H1 (cell line): ENCODE measurements around the gene SMTNL2. TPM values are rescaled to one million over a fixed set of nuclear protein-coding genes. Genes with fewer than 3 reads are reported as not detected.
"Not testable (repeated sequence)": the region's sequence is repeated elsewhere in the genome, so short reads cannot be mapped to it uniquely, and the experiment has no call there.

ENCODE experiments used
- CTCF ChIA-PET: fragments of 300-600 bp; sonication (Branson Sonifier 250); formaldehyde crosslinking; loops from one replicate; lab custom pipeline; 2021; ENCODE audit not compliant: partially characterized antibody; lab: Charles Lee
- POLR2A ChIA-PET: fragments of 300-600 bp; sonication (Branson Sonifier 250); formaldehyde crosslinking; loops from one replicate; lab custom pipeline; 2021; ENCODE audit warnings: inconsistent platforms; ENCODE audit not compliant: partially characterized antibody; lab: Charles Lee
- DNase-seq, 2 experiments: peaks; one replicate each; pipeline versions ENCODE4 v3.0.0 to v3.0.0-alpha.2; 2010 to 2022; ENCODE audit warnings: low spot score in 2 of 2, low read depth in 1 of 2, mixed read lengths in 1 of 2
- FAIRE-seq: peaks from 2 replicates; lab custom pipeline; 2011; peaks lifted over from hg19 to GRCh38; lab: Jason Lieb, UNC
- H2AFZ ChIP-seq: 2 replicates; pipeline ENCODE4 v1.8.1; 2012; ENCODE audit warnings: low read length, inconsistent platforms
- H2AK5ac ChIP-seq: 2 replicates; pipeline ENCODE4 v1.6.1; 2013; ENCODE audit warnings: low read depth, low read length
- H2BK120ac ChIP-seq: replicated peaks from 2 replicates; pipeline ENCODE3; 2013; ENCODE audit warnings: low read depth, low read length, inconsistent platforms
- H2BK12ac ChIP-seq: 2 replicates; pipeline ENCODE4 v1.6.1; 2013; ENCODE audit warnings: low read depth, low read length
- H2BK15ac ChIP-seq: 2 replicates; pipeline ENCODE4 v1.6.1; 2013; ENCODE audit warnings: low read length
- H2BK20ac ChIP-seq: 2 replicates; pipeline ENCODE4 v1.6.1; 2013; ENCODE audit warnings: low read length
- H2BK5ac ChIP-seq: 2 replicates; pipeline ENCODE4 v1.6.1; 2013; ENCODE audit warnings: low read depth, low read length
- H3K14ac ChIP-seq: 2 replicates; pipeline ENCODE4 v1.6.1; 2013; ENCODE audit warnings: inconsistent platforms; ENCODE audit not compliant: insufficient read length
- H3K18ac ChIP-seq: 2 replicates; pipeline ENCODE4 v1.6.1; 2013; ENCODE audit warnings: low read length; ENCODE audit errors: extremely low read depth
- H3K23ac ChIP-seq: 2 replicates; pipeline ENCODE4 v1.6.1; 2013; ENCODE audit warnings: inconsistent platforms; ENCODE audit not compliant: insufficient read length
- H3K23me2 ChIP-seq: 2 replicates; pipeline ENCODE4 v1.6.1; 2013; ENCODE audit warnings: low read depth, low read length
- H3K27ac ChIP-seq: 2 replicates; pipeline ENCODE4 v1.6.1; 2011; ENCODE audit warnings: low read depth, low read length, inconsistent platforms
- H3K27me3 ChIP-seq, 4 experiments: replicated peaks in 1 of 4; 1 replicate in 1 of 4; 2 replicates in 3 of 4; pipeline versions ENCODE4 v1.6.1 to v1.8.1; 2011 to 2013; ENCODE audit warnings: low read length in 3 of 4, mild to moderate bottlenecking in 3 of 4, inconsistent platforms in 2 of 4, mixed read lengths in 2 of 4, moderate library complexity in 1 of 4; ENCODE audit not compliant: control insufficient read depth in 3 of 4, insufficient read depth in 3 of 4; ENCODE audit errors: extremely low read depth in 1 of 4
- H3K36me3 ChIP-seq, 4 experiments: 2 replicates each; pipeline versions ENCODE4 v1.6.1 to v1.8.1; 2011 to 2013; ENCODE audit warnings: mild to moderate bottlenecking in 4 of 4, low read length in 3 of 4, moderate library complexity in 2 of 4, control low read depth in 1 of 4, inconsistent platforms in 1 of 4; ENCODE audit not compliant: insufficient read depth in 4 of 4, control insufficient read depth in 2 of 4
- H3K4ac ChIP-seq: replicated peaks from 2 replicates; pipeline ENCODE3; 2013; ENCODE audit warnings: low read length, low read depth, mixed read lengths, inconsistent platforms; ENCODE audit not compliant: insufficient read length
- H3K4me1 ChIP-seq, 4 experiments: replicated peaks in 1 of 4; 1 replicate in 1 of 4; 2 replicates in 3 of 4; pipeline versions ENCODE4 v1.6.1 to v1.8.1; 2011 to 2013; ENCODE audit warnings: low read length in 3 of 4, inconsistent platforms in 2 of 4, mixed read lengths in 1 of 4; ENCODE audit not compliant: insufficient read depth in 4 of 4, control insufficient read depth in 3 of 4
- H3K4me2 ChIP-seq, 2 experiments: 2 replicates each; pipeline versions ENCODE4 v1.6.1 to v1.8.1; 2011 to 2013; ENCODE audit warnings: low read depth in 2 of 2, low read length in 2 of 2, control low read depth in 1 of 2, inconsistent platforms in 1 of 2, mild to moderate bottlenecking in 1 of 2; ENCODE audit not compliant: insufficient read depth in 1 of 2
- H3K4me3 ChIP-seq, 4 experiments: fragments of 200-600, 300-600 bp in 1 of 4; sonication (generic), shearing (Covaris generic), sonication (Bioruptor Twin) in 1 of 4; 2 replicates each; pipeline versions ENCODE4 v1.5.1 to v1.8.1; 2011 to 2016; ENCODE audit warnings: low read length in 4 of 4, low read depth in 3 of 4, control low read depth in 2 of 4, inconsistent platforms in 2 of 4, mild to moderate bottlenecking in 2 of 4, mixed read lengths in 1 of 4, moderate library complexity in 1 of 4; ENCODE audit not compliant: insufficient read depth in 2 of 4; ENCODE audit errors: extremely low read depth in 1 of 4
- H3K56ac ChIP-seq: replicated peaks from 2 replicates; pipeline ENCODE3; 2013; ENCODE audit warnings: low read depth, mild to moderate bottlenecking, mixed read lengths, low read length, inconsistent platforms; ENCODE audit not compliant: insufficient read length
- H3K79me1 ChIP-seq: 2 replicates; pipeline ENCODE4 v1.6.1; 2013; ENCODE audit warnings: low read depth, low read length, control low read depth
- H3K79me2 ChIP-seq, 2 experiments: 2 replicates each; pipeline versions ENCODE4 v1.6.1 to v1.8.1; 2012 to 2013; ENCODE audit warnings: low read length in 2 of 2, mild to moderate bottlenecking in 2 of 2, inconsistent platforms in 1 of 2; ENCODE audit not compliant: insufficient read depth in 2 of 2, control insufficient read depth in 1 of 2
- H3K9ac ChIP-seq, 4 experiments: replicated peaks in 1 of 4; 1 replicate in 1 of 4; 2 replicates in 3 of 4; pipeline versions ENCODE4 v1.6.1 to v1.8.1; 2011 to 2013; ENCODE audit warnings: low read depth in 3 of 4, low read length in 3 of 4, control low read depth in 2 of 4, mild to moderate bottlenecking in 2 of 4, moderate library complexity in 2 of 4, inconsistent platforms in 1 of 4; ENCODE audit errors: extremely low read depth in 1 of 4
- H3K9me3 ChIP-seq, 2 experiments: 2 replicates each; pipeline versions ENCODE4 v1.6.1 to v1.8.1; 2012 to 2013; ENCODE audit warnings: mild to moderate bottlenecking in 2 of 2, moderate library complexity in 2 of 2, control low read depth in 1 of 2, inconsistent platforms in 1 of 2, low read depth in 1 of 2, low read length in 1 of 2, mixed read lengths in 1 of 2; ENCODE audit not compliant: insufficient read depth in 2 of 2
- H4K20me1 ChIP-seq, 2 experiments: replicated peaks in 1 of 2; 2 replicates each; pipeline versions ENCODE3 to v1.8.1; 2011 to 2013; ENCODE audit warnings: inconsistent platforms in 2 of 2, low read length in 2 of 2, mild to moderate bottlenecking in 1 of 2; ENCODE audit not compliant: insufficient read depth in 2 of 2, control insufficient read depth in 1 of 2
- H4K5ac ChIP-seq: 2 replicates; pipeline ENCODE4 v1.6.1; 2013; ENCODE audit warnings: low read length, low read depth, mixed read lengths, inconsistent platforms; ENCODE audit not compliant: insufficient read length
- H4K8ac ChIP-seq: 2 replicates; pipeline ENCODE4 v1.8.0; 2013; ENCODE audit warnings: mild to moderate bottlenecking, moderate library complexity, low read length, inconsistent platforms; ENCODE audit not compliant: insufficient read depth; ENCODE audit errors: extremely low read depth
- H4K91ac ChIP-seq: replicated peaks from 2 replicates; pipeline ENCODE3; 2013; ENCODE audit warnings: low read length, mixed read lengths, inconsistent platforms; ENCODE audit not compliant: insufficient read length
- CTBP2 ChIP-seq: IDR thresholded peaks from 2 replicates; pipeline ENCODE4 v1.7.0; 2011; ENCODE audit warnings: borderline replicate concordance, mild to moderate bottlenecking, moderate library complexity, mixed read lengths, low read length; ENCODE audit not compliant: insufficient read depth, insufficient read length
- HDAC2 ChIP-seq, 2 experiments: fragments of 300-600 bp in 1 of 2; sonication (generic) in 1 of 2; IDR thresholded peaks; 2 replicates each; pipeline ENCODE4 v1.6.1; 2011 to 2012; ENCODE audit warnings: low read depth in 2 of 2, low read length in 2 of 2, mild to moderate bottlenecking in 2 of 2, moderate library complexity in 2 of 2, borderline replicate concordance in 1 of 2, inconsistent platforms in 1 of 2
- POLR2A ChIP-seq, 2 experiments: IDR thresholded peaks; 1 replicate in 1 of 2; 2 replicates in 1 of 2; pipeline ENCODE4 v1.6.1; 2011; ENCODE audit warnings: low read depth in 2 of 2, low read length in 2 of 2, mild to moderate bottlenecking in 2 of 2; ENCODE audit errors: control extremely low read depth in 1 of 2
- RBBP5 ChIP-seq: IDR thresholded peaks from 2 replicates; pipeline ENCODE4 v1.7.1; 2012; ENCODE audit warnings: low read depth, mild to moderate bottlenecking, inconsistent platforms, low read length, moderate library complexity, borderline replicate concordance
- SUZ12 ChIP-seq: fragments of 200-600 bp; sonication (generic); IDR thresholded peaks from 2 replicates; pipeline ENCODE4 v1.6.1; 2012; ENCODE audit warnings: mild to moderate bottlenecking, inconsistent platforms, low read length, moderate library complexity, mixed read lengths
- ZNF274 ChIP-seq: IDR thresholded peaks from 2 replicates; pipeline ENCODE4 v1.7.0; 2012; ENCODE audit warnings: low read length, borderline replicate concordance; ENCODE audit errors: extremely low read depth
- WGBS, 2 experiments: shearing (Covaris generic) in 1 of 2; methylation state at CpG; one replicate each; pipeline versions ENCODE4 v1.1.6 to v1.1.7; 2013 to 2015; ENCODE audit warnings: low lambda C conversion rate in 2 of 2, mixed read lengths in 2 of 2, inconsistent platforms in 1 of 2, low coverage in 1 of 2, missing lambda C conversion rate in 1 of 2; ENCODE audit not compliant: insufficient replicate concordance in 2 of 2, insufficient coverage in 1 of 2, insufficient read length in 1 of 2; ENCODE audit errors: extremely low coverage in 1 of 2, missing lambda C conversion rate in 1 of 2; 5-methylcytosine and 5-hydroxymethylcytosine counted together
- polyA plus RNA-seq, 7 experiments: library from polyadenylated mRNA; depleted of rRNA in 3 of 7; stranded (reverse) in 5 of 7; unstranded in 2 of 7; fragments of >200 nt in 5 of 7; fragments of 200-250 nt in 2 of 7; gene quantifications; 1 replicate in 5 of 7; 2 replicates in 1 of 7; 4 replicates in 1 of 7; pipeline versions ENCODE4 v1.2.1 to v1.2.3, GENCODE V29; 2011 to 2013; ENCODE audit warnings: missing spikeins in 2 of 7, mixed read lengths in 2 of 7
- total RNA-seq: library from RNA; stranded (reverse); fragmentation: NEBNext Ultra II Directional; extraction: Animal tissue kit (Norgen Biotek cat#: 25700); gene quantifications from 2 replicates; pipeline ENCODE4 v1.2.1, GENCODE V29; 2021

SMTNL2 gene
- total and polyA plus RNA-seq, 2 of the 8 experiments (the other 6 are each of a cell fraction or from before 2014, with no cell fraction given) = 3.6 to 4.5 TPM

DNA sequence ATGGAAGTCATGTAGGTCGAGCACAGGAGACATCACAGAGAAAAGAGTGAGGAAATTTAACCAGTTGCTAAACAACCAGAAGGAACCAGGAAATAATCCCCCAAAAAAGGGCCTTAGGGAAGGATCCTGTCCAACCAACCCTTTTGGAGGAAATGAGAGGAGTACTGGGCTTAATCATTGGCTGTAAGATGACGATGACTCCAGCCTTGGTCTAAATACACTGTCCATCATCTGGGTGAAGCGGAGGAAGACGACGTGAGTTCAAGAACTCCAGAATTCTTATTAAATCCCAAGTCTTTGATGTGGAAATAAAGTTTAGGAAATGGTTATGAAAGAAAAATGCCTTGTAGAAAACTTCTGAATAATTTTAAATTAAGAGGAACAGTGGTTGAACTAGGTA, 68.7 kb downstream of the SMTNL2 start (continued):
- TF ChIP-seq RBBP5 (no peak), ZNF274 (no peak), CTBP2 (no peak), SUZ12 (no peak), HDAC2 (IDR thresholded peaks at IDR 0.05; ENCODE audit: borderline replicate concordance in 1 of 2, low read depth in 2 of 2, low read length in 2 of 2) (no peak), POLR2A (IDR thresholded peaks at IDR 0.05; ENCODE audit: control extremely low read depth in 1 of 2, low read depth in 2 of 2, low read length in 2 of 2) (no peak)

DNA sequence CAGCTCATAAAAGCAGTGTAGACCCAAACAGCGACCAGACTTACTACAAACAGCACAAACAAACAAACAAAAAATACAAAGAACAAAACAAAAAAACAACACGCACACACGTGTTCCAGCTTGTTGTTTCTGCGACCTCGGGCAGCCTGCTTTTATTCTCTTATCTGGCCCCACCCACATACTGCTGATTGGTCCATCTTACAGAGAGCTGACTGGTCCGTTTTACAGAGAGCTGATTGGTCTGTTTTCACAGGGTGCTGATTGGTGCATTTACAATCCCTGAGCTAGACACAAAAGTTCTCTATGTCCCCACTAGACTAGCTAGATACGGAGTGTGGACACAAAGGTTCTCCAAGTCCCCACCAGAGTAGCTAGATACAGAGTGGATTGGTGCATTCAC, 71.6 kb downstream of the SMTNL2 start:
- not testable (repeated sequence) for H3K27me3 ChIP-seq, H4K91ac ChIP-seq, H3K79me1 ChIP-seq, H3K9me3 ChIP-seq, DNase-seq, H3K27ac ChIP-seq, H2AK5ac ChIP-seq, H3K23ac ChIP-seq, H2BK15ac ChIP-seq, H2BK5ac ChIP-seq, H4K5ac ChIP-seq, H2BK20ac ChIP-seq, H2BK12ac ChIP-seq, H3K56ac ChIP-seq, H3K9ac ChIP-seq, H3K4me2 ChIP-seq, H3K23me2 ChIP-seq, H3K4ac ChIP-seq, H4K20me1 ChIP-seq, H2BK120ac ChIP-seq, H3K18ac ChIP-seq, H3K4me1 ChIP-seq, H3K14ac ChIP-seq, FAIRE-seq, H3K36me3 ChIP-seq, H2AFZ ChIP-seq, H3K4me3 ChIP-seq, H3K79me2 ChIP-seq
- H4K8ac ChIP-seq = peak overlapping the region; percentile 68; the same call in 1 of the 2 replicates
- POLR2A ChIA-PET = interaction anchor here (1.3 to 1.5 kb wide), 4 partner anchors 8 to 53 kb away, joined by 3 to 8 read pairs (median 4); no protein-coding TSS in a partner anchor
- WGBS, 2 experiments = 92% methylated on average over 7 of the region's 7 CpGs; no CpG with 5 or more reads in 1 of the 2 experiments
- CTCF ChIA-PET = interaction anchor here (1.7 kb wide), 3 partner anchors 9 to 89 kb away, joined by 3 to 7 read pairs (median 4); no protein-coding TSS in a partner anchor
